ENCODE results near the gene LAMB1.

The LAMB1 gene

DNA sequence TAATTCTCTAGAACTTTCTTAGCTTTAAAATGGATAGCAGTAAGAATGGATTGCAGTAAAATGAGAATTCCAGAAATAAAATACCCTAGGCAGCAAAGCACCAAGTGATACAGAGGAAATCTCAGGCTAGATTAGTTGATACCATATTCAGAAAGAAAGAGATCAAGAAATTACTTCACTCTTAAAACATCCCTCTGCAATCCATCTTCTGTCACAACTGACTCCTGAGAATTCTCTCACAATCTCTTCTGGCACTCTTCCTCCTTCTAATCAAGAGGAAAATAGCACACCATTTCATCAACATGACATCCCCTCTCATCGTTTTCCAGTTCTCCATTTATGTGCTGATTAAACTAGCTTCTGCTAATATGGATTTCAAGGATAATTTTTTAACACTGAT lies 42.2 kb upstream of the LAMB1 start:
- no peak for DNase-seq (ENCODE audit: low read depth)
- TF ChIP-seq, protein P1, sequence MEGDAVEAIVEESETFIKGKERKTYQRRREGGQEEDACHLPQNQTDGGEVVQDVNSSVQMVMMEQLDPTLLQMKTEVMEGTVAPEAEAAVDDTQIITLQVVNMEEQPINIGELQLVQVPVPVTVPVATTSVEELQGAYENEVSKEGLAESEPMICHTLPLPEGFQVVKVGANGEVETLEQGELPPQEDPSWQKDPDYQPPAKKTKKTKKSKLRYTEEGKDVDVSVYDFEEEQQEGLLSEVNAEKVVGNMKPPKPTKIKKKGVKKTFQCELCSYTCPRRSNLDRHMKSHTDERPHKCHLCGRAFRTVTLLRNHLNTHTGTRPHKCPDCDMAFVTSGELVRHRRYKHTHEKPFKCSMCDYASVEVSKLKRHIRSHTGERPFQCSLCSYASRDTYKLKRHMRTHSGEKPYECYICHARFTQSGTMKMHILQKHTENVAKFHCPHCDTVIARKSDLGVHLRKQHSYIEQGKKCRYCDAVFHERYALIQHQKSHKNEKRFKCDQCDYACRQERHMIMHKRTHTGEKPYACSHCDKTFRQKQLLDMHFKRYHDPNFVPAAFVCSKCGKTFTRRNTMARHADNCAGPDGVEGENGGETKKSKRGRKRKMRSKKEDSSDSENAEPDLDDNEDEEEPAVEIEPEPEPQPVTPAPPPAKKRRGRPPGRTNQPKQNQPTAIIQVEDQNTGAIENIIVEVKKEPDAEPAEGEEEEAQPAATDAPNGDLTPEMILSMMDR (IDR thresholded peaks at IDR 0.05; ENCODE audit: control insufficient read depth, insufficient read depth, low read depth, low read length, missing control alignments), result no peak

DNA sequence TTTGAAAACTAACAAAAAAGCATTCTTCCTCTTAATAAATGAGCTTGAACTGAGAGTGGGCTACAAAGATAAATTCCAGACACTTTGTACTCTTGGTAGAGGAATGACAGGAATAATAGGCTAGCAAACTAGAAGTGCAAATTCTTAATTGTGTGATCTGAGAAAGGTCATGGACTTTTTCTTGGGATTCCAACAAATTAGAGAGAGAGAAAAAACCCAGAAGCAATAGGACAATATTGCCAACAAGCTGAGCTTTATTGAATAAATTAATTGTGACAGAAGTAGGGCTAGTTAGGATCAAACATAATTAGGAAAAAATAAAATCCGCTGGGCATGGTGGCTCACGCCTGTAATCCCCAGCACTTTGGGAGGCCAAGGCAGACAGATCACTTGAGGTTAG lies 41.4 kb upstream of the LAMB1 start:
- no peak for DNase-seq (ENCODE audit: low read depth)
- TF ChIP-seq, protein P1 (IDR thresholded peaks at IDR 0.05; ENCODE audit: control insufficient read depth, insufficient read depth, low read depth, low read length, missing control alignments), result no peak
- no peak overlapping the region for H3K4me3 ChIP-seq (ENCODE audit: control insufficient read depth, low read depth, low read length)

More for the DNA sequence above, 42.2 kb upstream of the LAMB1 start:
- H3K4me3 ChIP-seq (ENCODE audit: control insufficient read depth, low read depth, low read length), result no peak overlapping the region

DNA sequence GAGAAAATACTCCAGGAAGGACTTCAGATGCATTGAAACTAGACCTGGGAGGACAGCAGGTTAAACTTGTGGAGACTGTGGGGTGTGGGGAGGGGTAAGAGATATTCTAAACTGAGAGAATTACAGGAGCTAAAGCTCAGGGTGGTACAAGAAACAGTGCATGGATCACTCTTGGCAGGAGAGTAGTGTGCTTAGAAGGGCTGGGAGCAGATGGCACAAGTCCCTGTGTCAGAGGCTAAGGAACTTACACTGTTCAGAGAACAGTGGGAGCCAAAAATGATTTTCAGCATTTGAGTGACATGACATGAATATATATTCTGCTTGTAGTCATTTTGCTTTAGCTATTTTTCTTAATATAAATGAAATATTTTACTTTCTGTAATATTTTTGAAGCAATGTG lies 36.0 kb upstream of the LAMB1 start:
- TF ChIP-seq, protein P1 (IDR thresholded peaks at IDR 0.05; ENCODE audit: control insufficient read depth, insufficient read depth, low read depth, low read length, missing control alignments), result no peak
- no peak for DNase-seq (ENCODE audit: low read depth)
- H3K4me3 ChIP-seq (ENCODE audit: control insufficient read depth, low read depth, low read length), result no peak overlapping the region

DNA sequence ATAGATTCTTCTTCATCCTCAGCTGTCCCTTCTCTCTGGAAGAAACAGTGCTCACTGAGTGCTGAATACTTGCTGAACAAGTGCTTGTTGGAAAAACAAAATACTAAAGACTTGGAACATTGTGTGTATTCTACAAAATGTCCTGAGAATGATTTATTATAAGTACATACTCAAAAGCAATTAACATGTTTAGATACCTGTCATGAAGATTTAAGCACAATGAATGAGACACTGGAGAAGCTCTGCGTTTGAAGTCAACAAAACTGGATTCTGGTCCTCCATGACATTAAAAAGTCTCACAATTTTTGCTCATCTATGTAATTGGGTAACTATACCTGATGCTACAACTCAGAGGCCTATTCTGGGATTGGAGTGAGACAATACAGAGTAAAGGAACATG lies 34.8 kb upstream of the LAMB1 start:
- no peak overlapping the region for H3K4me3 ChIP-seq (ENCODE audit: control insufficient read depth, low read depth, low read length)
- no peak for DNase-seq (ENCODE audit: low read depth)
- TF ChIP-seq, protein P1 (IDR thresholded peaks at IDR 0.05; ENCODE audit: control insufficient read depth, insufficient read depth, low read depth, low read length, missing control alignments), result no peak

DNA sequence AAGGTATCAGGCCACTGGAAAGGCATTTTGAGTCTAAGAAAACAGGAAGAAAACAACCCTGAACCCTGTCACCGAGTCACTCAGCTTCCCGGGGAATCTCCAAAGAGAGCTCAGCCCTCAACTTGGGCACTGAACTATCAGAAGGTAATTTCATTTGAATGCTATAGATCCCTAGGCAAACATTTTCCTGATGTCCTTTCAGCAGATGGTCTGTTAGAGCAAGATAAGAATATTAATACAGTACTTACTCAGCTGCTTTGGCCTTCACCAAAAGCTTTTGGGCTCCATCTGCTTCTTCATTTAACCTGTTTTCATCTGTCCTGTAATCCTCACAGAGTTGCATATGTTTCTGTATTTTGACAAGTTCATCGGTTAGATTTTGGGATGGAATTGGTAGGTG lies 34.2 kb upstream of the LAMB1 start:
- TF ChIP-seq, protein P1 (IDR thresholded peaks at IDR 0.05; ENCODE audit: control insufficient read depth, insufficient read depth, low read depth, low read length, missing control alignments), result no peak
- H3K4me3 ChIP-seq (ENCODE audit: control insufficient read depth, low read depth, low read length), result no peak overlapping the region
- DNase-seq (ENCODE audit: low read depth), result no peak

DNA sequence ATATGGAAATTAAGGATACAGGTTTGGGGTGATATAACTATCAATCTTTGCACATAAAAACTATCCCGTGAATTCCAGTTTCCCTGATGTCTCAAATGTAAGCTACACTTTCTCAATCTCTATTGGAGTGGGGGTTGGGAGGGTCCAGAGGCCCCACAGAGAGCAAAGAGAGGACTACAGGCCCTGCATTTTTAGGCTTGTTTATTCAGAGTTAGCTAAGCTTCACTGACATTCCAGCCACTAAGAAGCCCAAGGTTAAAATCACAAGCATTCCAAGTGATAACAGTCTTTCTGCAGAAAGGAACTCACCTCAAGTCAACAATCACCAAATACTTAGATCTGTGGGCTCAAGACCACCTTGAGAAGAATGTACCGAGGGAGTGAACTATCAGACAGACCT lies 31.6 kb upstream of the LAMB1 start:
- TF ChIP-seq, protein P1 (IDR thresholded peaks at IDR 0.05; ENCODE audit: control insufficient read depth, insufficient read depth, low read depth, low read length, missing control alignments), result no peak
- no peak overlapping the region for H3K4me3 ChIP-seq (ENCODE audit: control insufficient read depth, low read depth, low read length)
- DNase-seq (ENCODE audit: low read depth), result no peak

All from AG09309 (cell line).